RCC 7860 (cell line): ENCODE results near the gene HLA-DMB.
A peak's percentile ranks its signal among the peaks of the same experiment; 100 is the strongest.

Source experiments
- DNase-seq: peaks from one replicate; pipeline ENCODE4 v3.0.0-alpha.2; 2015; ENCODE audit warnings: low spot score
- FAIRE-seq: peaks from 2 replicates; lab custom pipeline; 2012; peaks lifted over from hg19 to GRCh38; lab: Jason Lieb, UNC

Gene HLA-DMB

GRCh38 chr6:32940656-32941213, at the start of gene HLA-DMB:
Gene HLA-DMB, minus strand, starts transcription at chr6:32941028. Its CDS starts 221 bp downstream, at chr6:32940807.
- FAIRE-seq = no peak
- DNase-seq = peak; percentile 52

- FAIRE-seq = no peak
- no peak for DNase-seq
Observed at GRCh38 chr6:32989368-32989767, 48.5 kb upstream of the HLA-DMB start.

- DNase-seq = peak; percentile 57
- FAIRE-seq = peak; percentile 39
Observed at GRCh38 chr6:32984622-32985389, 44.0 kb upstream of the HLA-DMB start.

- FAIRE-seq = no peak
- no peak for DNase-seq
Observed at GRCh38 chr6:32983964-32984621, 43.3 kb upstream of the HLA-DMB start.

- FAIRE-seq = no peak
- no peak for DNase-seq
Observed at GRCh38 chr6:32983493-32983848, 42.6 kb upstream of the HLA-DMB start.

GRCh38 chr6:32982702-32983492, 42.1 kb upstream of the HLA-DMB start:
- FAIRE-seq = no peak
- no peak for DNase-seq

GRCh38 chr6:32982084-32982701, 41.4 kb upstream of the HLA-DMB start:
- DNase-seq (no peak), FAIRE-seq (no peak)

GRCh38 chr6:32980488-32981038, 39.7 kb upstream of the HLA-DMB start:
- no peak for DNase-seq
- no peak for FAIRE-seq

GRCh38 chr6:32979720-32980487, 39.1 kb upstream of the HLA-DMB start:
- no peak for DNase-seq
- no peak for FAIRE-seq

GRCh38 chr6:32977953-32978324, 37.1 kb upstream of the HLA-DMB start:
- FAIRE-seq (no peak), DNase-seq (no peak)

GRCh38 chr6:32977272-32977952, 36.6 kb upstream of the HLA-DMB start:
- no peak for DNase-seq
- FAIRE-seq = no peak

- FAIRE-seq = no peak
- no peak for DNase-seq
Observed at GRCh38 chr6:32976334-32977069, 35.7 kb upstream of the HLA-DMB start.

- FAIRE-seq (no peak), DNase-seq (no peak)
Observed at GRCh38 chr6:32975886-32976285, 35.1 kb upstream of the HLA-DMB start.

GRCh38 chr6:32974541-32975308, 33.9 kb upstream of the HLA-DMB start:
- FAIRE-seq = no peak
- DNase-seq = no peak

GRCh38 chr6:32974016-32974333, 33.1 kb upstream of the HLA-DMB start:
- FAIRE-seq (no peak), DNase-seq (no peak)

- FAIRE-seq (no peak), DNase-seq (no peak)
Observed at GRCh38 chr6:32973144-32974015, 32.6 kb upstream of the HLA-DMB start.
